ENCODE measurements around the gene LMBR1. TPM values are rescaled to one million over a fixed set of nuclear protein-coding genes. Genes with fewer than 3 reads are reported as not detected.

Gene LMBR1
- polyA plus RNA-seq, 3 donors = 14.8 to 24.4 (median 21.2) TPM

DNA sequence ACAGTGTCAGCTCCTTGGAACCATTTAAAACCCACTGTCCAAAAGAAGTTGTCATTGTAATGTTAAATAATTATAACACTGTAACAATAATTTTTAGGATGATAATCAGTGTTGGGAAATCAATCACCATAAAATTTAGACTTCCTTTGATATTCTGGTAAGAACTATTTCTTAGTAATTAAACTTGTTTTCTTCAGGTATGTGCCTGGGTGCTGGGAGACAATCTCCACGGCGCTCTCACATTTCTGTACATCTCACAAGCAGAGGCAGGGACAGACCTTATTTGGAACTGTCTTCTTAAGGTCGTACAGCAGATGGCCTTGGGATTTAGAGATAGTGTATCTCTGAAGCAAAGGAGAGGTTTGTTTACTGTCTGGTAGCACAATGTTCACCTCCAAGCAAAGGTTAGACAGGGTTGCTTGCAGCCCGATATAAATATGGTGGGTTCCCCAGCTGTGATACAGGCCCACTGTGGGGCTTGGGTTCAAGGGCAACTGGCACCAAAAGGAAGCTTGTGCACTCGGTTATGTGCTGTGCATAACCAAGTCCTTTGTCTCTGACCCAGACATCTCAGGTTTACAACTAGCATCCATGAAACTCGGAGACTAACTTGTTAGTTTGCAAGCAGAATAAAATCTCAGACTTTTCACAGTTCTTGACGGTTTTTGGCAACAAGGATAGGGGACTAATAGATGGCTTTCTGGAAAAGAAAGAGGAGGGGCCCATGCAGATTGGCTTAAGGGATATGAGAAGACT lies 126.9 kb downstream of the LMBR1 start:
- TF ChIP-seq CTCF (IDR thresholded peaks at IDR 0.05) = no peak
- peaks cover 28 to 34% of the 10 kb centered on the region in 2 donors for H3K36me3 Mint-ChIP-seq
- no peak overlapping the region for H3K9ac ChIP-seq (ENCODE audit: insufficient read depth, low read length, poor library complexity, severe bottlenecking)
- no peaks in the 10 kb centered on the region for H3K9me3 ChIP-seq (replicated peaks in 1 of 2; ENCODE audit: control insufficient read depth in 1 of 2, insufficient read depth in 1 of 2, low read length in 2 of 2)
- H3K4me3 ChIP-seq (replicated peaks in 1 of 3; ENCODE audit: low read depth in 2 of 3, low read length in 3 of 3) = no peak overlapping the region
- H2AFZ ChIP-seq (ENCODE audit: insufficient read depth, low read depth, low read length, poor library complexity, severe bottlenecking) = no peak overlapping the region
- intact Hi-C loops (cut with micrococcal nuclease) = no loop called here
- no peak overlapping the region for H3K4me3 Mint-ChIP-seq
- H3K27me3 Mint-ChIP-seq (ENCODE audit: low read depth in 3 of 3) = no peaks in the 10 kb centered on the region
- H3K27ac Mint-ChIP-seq = no peak overlapping the region
- no peak overlapping the region for H3K27ac ChIP-seq (ENCODE audit: low read depth in 1 of 2, low read length in 2 of 2)
- H3K4me1 ChIP-seq (ENCODE audit: control insufficient read depth in 1 of 2, insufficient read depth in 2 of 2, low read length in 2 of 2) = no peaks in the 10 kb centered on the region
- H4K20me1 ChIP-seq (ENCODE audit: insufficient read depth, low read length) = no peaks in the 10 kb centered on the region
- WGBS (ENCODE audit: insufficient coverage) = 100% methylated on average over 2 of the region's 7 CpGs
- H3K4me1 Mint-ChIP-seq = no peaks in the 10 kb centered on the region
- no peaks in the 10 kb centered on the region for H3K27me3 ChIP-seq (ENCODE audit: control insufficient read depth in 2 of 2, insufficient read depth in 2 of 2, low read length in 2 of 2)
- no peaks in the 10 kb centered on the region for H3K79me2 ChIP-seq (ENCODE audit: insufficient read depth, low read length)
- H3K9me3 Mint-ChIP-seq = peaks cover 0 to 3% (median under 1%) of the 10 kb centered on the region in 7 donors
- peaks cover 11 to 25% of the 10 kb centered on the region in 2 donors for H3K36me3 ChIP-seq (replicated peaks in 1 of 2; ENCODE audit: control insufficient read depth in 1 of 2, insufficient read depth in 2 of 2, low read length in 2 of 2)
- H3K4me2 ChIP-seq (replicated peaks; ENCODE audit: extremely low read depth, low read length, poor library complexity, severe bottlenecking) = no peak overlapping the region
- no peak for DNase-seq

- no CpG with 5 or more reads among the region's 3 CpGs for WGBS (ENCODE audit: insufficient coverage)
- Mint-ChIP-seq H3K27me3 (ENCODE audit: low read depth in 3 of 3) (no peaks in the 10 kb centered on the region), H3K27ac (no peak overlapping the region), H3K4me3 (no peak overlapping the region), H3K36me3 (peaks cover 39 to 46% of the 10 kb centered on the region in 2 donors), H3K9me3 (peaks cover 3 to 15% (median 10%) of the 10 kb centered on the region in 7 donors), H3K4me1 (no peaks in the 10 kb centered on the region)
- H3K27ac ChIP-seq (ENCODE audit: low read depth in 1 of 2, low read length in 2 of 2) = no peak overlapping the region
- H3K9me3 ChIP-seq (replicated peaks in 1 of 2; ENCODE audit: control insufficient read depth in 1 of 2, insufficient read depth in 1 of 2, low read length in 2 of 2) = peaks cover 5 to 7% of the 10 kb centered on the region in 2 donors
- H4K20me1 ChIP-seq (ENCODE audit: insufficient read depth, low read length) = no peaks in the 10 kb centered on the region
- H3K27me3 ChIP-seq (ENCODE audit: control insufficient read depth in 2 of 2, insufficient read depth in 2 of 2, low read length in 2 of 2) = no peaks in the 10 kb centered on the region
- DNase-seq = no peak
- TF ChIP-seq CTCF (IDR thresholded peaks at IDR 0.05) = no peak
- H3K79me2 ChIP-seq (ENCODE audit: insufficient read depth, low read length) = no peaks in the 10 kb centered on the region
- H3K4me1 ChIP-seq (ENCODE audit: control insufficient read depth in 1 of 2, insufficient read depth in 2 of 2, low read length in 2 of 2) = no peaks in the 10 kb centered on the region
- no peak overlapping the region for H3K4me2 ChIP-seq (replicated peaks; ENCODE audit: extremely low read depth, low read length, poor library complexity, severe bottlenecking)
- H3K36me3 ChIP-seq (replicated peaks in 1 of 2; ENCODE audit: control insufficient read depth in 1 of 2, insufficient read depth in 2 of 2, low read length in 2 of 2) = peaks cover 19 to 36% of the 10 kb centered on the region in 2 donors
- H3K4me3 ChIP-seq (replicated peaks in 1 of 3; ENCODE audit: low read depth in 2 of 3, low read length in 3 of 3) = no peak overlapping the region
- intact Hi-C loops (cut with micrococcal nuclease) = no loop called here
- H3K9ac ChIP-seq (ENCODE audit: insufficient read depth, low read length, poor library complexity, severe bottlenecking) = no peak overlapping the region
- H2AFZ ChIP-seq (ENCODE audit: insufficient read depth, low read depth, low read length, poor library complexity, severe bottlenecking) = no peak overlapping the region
Measured at GRCh38 chr7:156764766-156765165, 128.2 kb downstream of the LMBR1 start.

Measured in CD14-positive monocyte (primary cell).